Measurements from ENCODE around the gene OTULIN. TPM values are rescaled to one million over a fixed set of nuclear protein-coding genes. Genes with fewer than 3 reads are reported as not detected.

OTULIN gene
- total RNA-seq, 6 experiments from 2014 or later, result 25.2 to 34.8 (median 29.2) TPM

- Histone ChIP-seq H3K4me3 (no peak overlapping the region), H3K36me3 (peaks cover 0 to 46% (median 7%) of the 10 kb centered on the region in 4 donors), H3K4me1 (peaks cover 0 to 36% (median 0%) of the 10 kb centered on the region in 4 donors), H3K27me3 (no peaks in the 10 kb centered on the region), H3K9me3 (no peaks in the 10 kb centered on the region), H3K27ac (peak overlapping the region in 1 of 3 donors; percentile 49)
- intact Hi-C loops (cut with DNase I), result loop anchor here in 1 of 2 donors (10.0 kb wide), 1 partner anchor 306 kb away; no protein-coding TSS in a partner anchor
- TF ChIP-seq CTCF (IDR thresholded peaks at IDR 0.05), result no peak
- TF ChIP-seq POLR2A (IDR thresholded peaks at IDR 0.05), result no peak
- WGBS (ENCODE audit: insufficient coverage, low coverage, low lambda C conversion rate, missing lambda C conversion rate), result 97% methylated on average over 5 of the region's 5 CpGs
- DNase-seq (no peak), ATAC-seq (no peak)
Observed at GRCh38 chr5:14708551-14708950, 44.0 kb downstream of the OTULIN start.

- no peak for DNase-seq
- Histone ChIP-seq H3K4me1 (peaks cover 0 to 24% (median 0%) of the 10 kb centered on the region in 4 donors), H3K27ac (no peak overlapping the region), H3K4me3 (no peak overlapping the region), H3K9me3 (no peaks in the 10 kb centered on the region), H3K36me3 (peaks cover 0 to 60% (median 7%) of the 10 kb centered on the region in 4 donors), H3K27me3 (no peaks in the 10 kb centered on the region)
- no peak for ATAC-seq
- TF ChIP-seq CTCF (IDR thresholded peaks at IDR 0.05), result no peak
- no peak for TF ChIP-seq POLR2A (IDR thresholded peaks at IDR 0.05)
- 89% methylated on average over 10 of the region's 28 CpGs for WGBS (ENCODE audit: insufficient coverage, low coverage, low lambda C conversion rate, missing lambda C conversion rate)
- intact Hi-C loops (cut with DNase I), result no loop called here
Observed at GRCh38 chr5:14710313-14710994, 45.9 kb downstream of the OTULIN start.

- H3K27ac ChIP-seq, result no peak overlapping the region
- peaks cover 0 to 21% (median 4%) of the 10 kb centered on the region in 4 donors for H3K4me1 ChIP-seq
- intact Hi-C loops (cut with DNase I), result no loop called here
- 87% methylated on average over 10 of the region's 11 CpGs for WGBS (ENCODE audit: insufficient coverage, low coverage, low lambda C conversion rate, missing lambda C conversion rate)
- H3K4me3 ChIP-seq, result no peak overlapping the region
- peaks cover 0 to 70% (median 6%) of the 10 kb centered on the region in 4 donors for H3K36me3 ChIP-seq
- ATAC-seq (peak in 1 of 4 donors; percentile 3), DNase-seq (no peak)
- H3K27me3 ChIP-seq, result no peaks in the 10 kb centered on the region
- TF ChIP-seq POLR2A (IDR thresholded peaks at IDR 0.05) (no peak), CTCF (IDR thresholded peaks at IDR 0.05) (no peak)
- no peaks in the 10 kb centered on the region for H3K9me3 ChIP-seq
Observed at GRCh38 chr5:14712131-14712530, 47.6 kb downstream of the OTULIN start.

GRCh38 chr5:14712666-14713065 is 48.1 kb downstream of the OTULIN start:
- H3K4me1 ChIP-seq, result peaks cover 0 to 21% (median 5%) of the 10 kb centered on the region in 4 donors

More at GRCh38 chr5:14712666-14713065, 48.1 kb downstream of the OTULIN start:
- peaks cover 0 to 70% (median 6%) of the 10 kb centered on the region in 4 donors for H3K36me3 ChIP-seq
- ATAC-seq, result no peak
- intact Hi-C loops (cut with DNase I), result no loop called here
- no peaks in the 10 kb centered on the region for H3K27me3 ChIP-seq
- H3K9me3 ChIP-seq, result no peaks in the 10 kb centered on the region
- 96% methylated on average over 14 of the region's 17 CpGs for WGBS (ENCODE audit: insufficient coverage, low coverage, low lambda C conversion rate, missing lambda C conversion rate)
- no peak overlapping the region for H3K27ac ChIP-seq
- TF ChIP-seq POLR2A (IDR thresholded peaks at IDR 0.05), result no peak
- no peak overlapping the region for H3K4me3 ChIP-seq
- no peak for DNase-seq

Measured in right lobe of liver (tissue), 6 donors.